Measurements from ENCODE around the gene OR4K17.

GRCh38 chr14:20116748-20117147 lies 6.2 kb downstream of the OR4K17 start:
- TF ChIP-seq, protein P1, sequence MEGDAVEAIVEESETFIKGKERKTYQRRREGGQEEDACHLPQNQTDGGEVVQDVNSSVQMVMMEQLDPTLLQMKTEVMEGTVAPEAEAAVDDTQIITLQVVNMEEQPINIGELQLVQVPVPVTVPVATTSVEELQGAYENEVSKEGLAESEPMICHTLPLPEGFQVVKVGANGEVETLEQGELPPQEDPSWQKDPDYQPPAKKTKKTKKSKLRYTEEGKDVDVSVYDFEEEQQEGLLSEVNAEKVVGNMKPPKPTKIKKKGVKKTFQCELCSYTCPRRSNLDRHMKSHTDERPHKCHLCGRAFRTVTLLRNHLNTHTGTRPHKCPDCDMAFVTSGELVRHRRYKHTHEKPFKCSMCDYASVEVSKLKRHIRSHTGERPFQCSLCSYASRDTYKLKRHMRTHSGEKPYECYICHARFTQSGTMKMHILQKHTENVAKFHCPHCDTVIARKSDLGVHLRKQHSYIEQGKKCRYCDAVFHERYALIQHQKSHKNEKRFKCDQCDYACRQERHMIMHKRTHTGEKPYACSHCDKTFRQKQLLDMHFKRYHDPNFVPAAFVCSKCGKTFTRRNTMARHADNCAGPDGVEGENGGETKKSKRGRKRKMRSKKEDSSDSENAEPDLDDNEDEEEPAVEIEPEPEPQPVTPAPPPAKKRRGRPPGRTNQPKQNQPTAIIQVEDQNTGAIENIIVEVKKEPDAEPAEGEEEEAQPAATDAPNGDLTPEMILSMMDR (IDR thresholded peaks at IDR 0.05; ENCODE audit: low read depth, low read length, poor library complexity, severe bottlenecking): no peak
- TF ChIP-seq EZH2phosphoT487 (IDR thresholded peaks at IDR 0.05; ENCODE audit: borderline replicate concordance, low read length): no peak
